Measurements from ENCODE around the gene SPTLC3. TPM values are rescaled to one million over a fixed set of nuclear protein-coding genes. Genes with fewer than 3 reads are reported as not detected.

The SPTLC3 gene
- total RNA-seq (10 to 100 TPM in 1 of 2 donors, 1 to 10 TPM in 1; 4.1 to 12.1 TPM), polyA plus RNA-seq (1 to 10 TPM; 1.4 to 1.8 TPM)
- long read RNA-seq, donor 1, full-length matches to known transcripts: 1 of 12 reads
- long read RNA-seq, donor 1, partial matches to known transcripts: 1 of 12 reads
- long read RNA-seq, donor 1, other reads (novel, unspliced or antisense): 10 of 12 reads
- long read RNA-seq, donor 2, partial matches to known transcripts: 0 of 4 reads
- long read RNA-seq, donor 2, other reads (novel, unspliced or antisense): 4 of 4 reads

DNA sequence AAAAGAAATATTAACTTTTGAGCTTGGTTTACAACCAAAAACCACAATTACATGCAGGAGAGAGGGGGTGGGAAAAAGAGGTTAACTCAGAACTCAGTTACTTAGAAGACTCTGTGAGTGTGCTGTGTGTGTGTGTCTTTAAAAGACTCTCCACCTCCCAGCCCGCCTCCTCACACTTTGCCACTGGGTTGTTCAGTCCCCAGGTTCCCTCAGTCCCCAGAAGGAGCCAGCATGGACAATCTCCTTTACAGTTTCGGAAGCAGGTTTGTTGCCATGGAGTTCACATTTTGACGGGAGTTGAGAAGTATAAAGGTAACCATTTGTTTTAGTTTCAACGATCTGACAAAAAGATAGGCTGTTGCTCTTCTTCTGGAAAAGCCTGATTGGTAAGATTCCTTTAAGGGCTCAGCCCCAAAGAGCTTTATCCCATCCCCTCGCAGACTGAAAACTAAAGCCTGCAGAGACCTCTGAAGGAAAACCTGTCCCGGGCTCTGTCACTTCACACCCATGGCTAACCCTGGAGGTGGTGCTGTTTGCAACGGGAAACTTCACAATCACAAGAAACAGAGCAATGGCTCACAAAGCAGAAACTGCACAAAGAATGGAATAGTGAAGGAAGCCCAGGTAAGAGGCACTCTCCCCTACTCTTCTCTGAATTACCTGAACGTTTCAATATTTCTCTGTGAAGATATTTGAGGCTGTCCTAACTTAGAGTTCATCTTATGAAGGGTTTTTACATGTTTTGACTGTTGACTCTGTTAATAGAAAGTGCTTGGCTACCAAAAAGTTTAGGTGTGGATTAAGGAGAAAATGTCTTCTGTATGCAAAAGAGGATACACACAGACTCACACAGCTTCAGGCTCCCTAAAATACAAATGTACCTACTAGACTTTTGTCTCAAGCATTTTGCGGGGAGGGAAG is at the start of gene SPTLC3:
TSS of gene SPTLC3 (plus strand) at position 212 of the 921 bp plus-strand sequence. CDS start at position 508, 296 bp downstream.
- H3K27ac ChIP-seq (ENCODE audit: low read depth in 1 of 2, low read length in 2 of 2): peak within 1 kb of the TSS; percentile 75 to 90
- peak; percentile 88 for ATAC-seq (ENCODE audit: low FRiP score)
- intact Hi-C loops (cut with DNase I): no loop called here

DNA sequence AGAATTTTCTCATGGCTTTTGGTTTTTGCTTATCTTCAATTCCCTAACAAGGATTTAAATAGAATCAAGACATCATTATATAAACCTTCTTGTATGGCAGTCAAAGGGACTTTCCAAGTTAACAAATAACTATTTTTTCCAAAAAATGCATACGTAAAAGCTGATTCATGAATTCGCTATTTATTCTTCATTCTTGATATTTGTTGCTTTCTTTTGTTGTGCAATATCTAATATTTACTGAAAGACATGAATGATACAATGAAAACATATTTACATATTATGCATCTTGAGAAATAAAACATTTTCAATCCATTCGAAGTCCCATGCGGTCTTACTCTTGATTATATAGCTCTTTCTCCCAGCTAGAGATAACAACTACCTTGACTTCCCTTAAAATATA is 47.0 kb upstream of the SPTLC3 start:
- Histone ChIP-seq H3K4me3 (ENCODE audit: low read length in 2 of 2) (no peak overlapping the region), H3K4me1 (ENCODE audit: control insufficient read depth in 1 of 2, insufficient read depth in 2 of 2, low read length in 2 of 2) (no peaks in the 10 kb centered on the region), H3K9me3 (ENCODE audit: control insufficient read depth, low read length) (no peaks in the 10 kb centered on the region), H3K36me3 (ENCODE audit: control insufficient read depth in 1 of 2, insufficient read depth in 2 of 2, low read length in 1 of 2) (no peaks in the 10 kb centered on the region), H3K27me3 (ENCODE audit: control insufficient read depth in 1 of 2, insufficient read depth in 2 of 2, low read length in 1 of 2) (no peaks in the 10 kb centered on the region), H3K27ac (ENCODE audit: low read depth in 1 of 2, low read length in 2 of 2) (no peak overlapping the region)
- 70 to 78% methylated on average over 4 of the region's 4 CpGs for WGBS, 2 donors
- no peak for DNase-seq
- no peak for ATAC-seq (ENCODE audit: low FRiP score)
- intact Hi-C loops (cut with DNase I): no loop called here

More for the DNA sequence above, at the start of gene SPTLC3:
- Histone ChIP-seq H3K36me3 (ENCODE audit: control insufficient read depth in 1 of 2, insufficient read depth in 2 of 2, low read length in 1 of 2) (no peaks in the 10 kb centered on the region), H3K27me3 (ENCODE audit: control insufficient read depth in 1 of 2, insufficient read depth in 2 of 2, low read length in 1 of 2) (no peaks in the 10 kb centered on the region), H3K4me3 (ENCODE audit: low read length in 2 of 2) (peak within 1 kb of the TSS; percentile 21 to 95), H3K4me1 (ENCODE audit: control insufficient read depth in 1 of 2, insufficient read depth in 2 of 2, low read length in 2 of 2) (peaks cover 0 to 10% of the 10 kb centered on the region in 2 donors), H3K9me3 (ENCODE audit: control insufficient read depth, low read length) (no peaks in the 10 kb centered on the region)
- 0 to 1% methylated on average over 9 of the region's 9 CpGs for WGBS, 2 donors
- peak in 1 of 2 donors; percentile 57 for DNase-seq

DNA sequence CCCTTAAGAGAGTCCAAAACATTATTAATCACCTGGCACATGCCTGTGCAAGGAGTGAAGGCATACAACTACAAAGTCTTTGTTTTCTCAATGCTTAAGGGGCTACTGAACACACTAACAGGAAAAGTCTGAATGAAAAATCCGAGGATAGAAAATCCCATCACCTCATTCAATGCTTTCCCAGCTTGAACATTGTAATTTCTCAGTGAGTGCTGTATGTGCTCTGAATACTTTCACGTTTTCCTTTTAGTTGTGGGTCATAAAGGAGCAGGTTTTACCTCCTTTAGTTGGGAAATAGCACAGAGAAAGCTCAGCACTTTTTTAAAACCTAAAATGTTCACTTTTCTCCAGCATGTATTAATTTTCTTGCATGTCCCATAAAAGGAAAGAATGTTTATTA is 45.9 kb upstream of the SPTLC3 start:
- Histone ChIP-seq H3K27me3 (ENCODE audit: control insufficient read depth in 1 of 2, insufficient read depth in 2 of 2, low read length in 1 of 2) (no peaks in the 10 kb centered on the region), H3K4me3 (ENCODE audit: low read length in 2 of 2) (no peak overlapping the region), H3K9me3 (ENCODE audit: control insufficient read depth, low read length) (no peaks in the 10 kb centered on the region), H3K36me3 (ENCODE audit: control insufficient read depth in 1 of 2, insufficient read depth in 2 of 2, low read length in 1 of 2) (no peaks in the 10 kb centered on the region), H3K4me1 (ENCODE audit: control insufficient read depth in 1 of 2, insufficient read depth in 2 of 2, low read length in 2 of 2) (no peaks in the 10 kb centered on the region), H3K27ac (ENCODE audit: low read depth in 1 of 2, low read length in 2 of 2) (no peak overlapping the region)
- intact Hi-C loops (cut with DNase I): no loop called here
- ATAC-seq (ENCODE audit: low FRiP score) (no peak), DNase-seq (no peak)
- 31 to 39% methylated on average over 2 of the region's 2 CpGs for WGBS, 2 donors

DNA sequence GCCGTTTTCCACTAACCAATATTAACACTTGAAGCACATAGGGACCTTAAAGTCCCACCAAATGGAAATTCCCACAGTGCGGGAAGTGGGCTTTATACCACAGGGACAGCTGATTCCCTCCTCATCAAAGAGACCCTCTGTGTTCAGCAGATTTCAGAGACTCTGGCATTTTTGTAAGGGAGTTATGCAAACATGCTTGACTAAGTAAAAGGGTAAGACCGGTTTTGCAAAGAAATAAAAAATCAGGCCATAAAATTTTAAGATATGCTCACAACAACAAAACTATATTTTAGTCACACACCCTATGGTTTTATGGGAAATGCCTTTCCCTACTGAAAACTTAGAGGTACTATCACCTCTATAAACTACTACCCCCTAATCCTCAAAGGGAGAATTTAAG is 45.4 kb upstream of the SPTLC3 start:
- intact Hi-C loops (cut with DNase I): no loop called here
- Histone ChIP-seq H3K27ac (ENCODE audit: low read depth in 1 of 2, low read length in 2 of 2) (no peak overlapping the region), H3K27me3 (ENCODE audit: control insufficient read depth in 1 of 2, insufficient read depth in 2 of 2, low read length in 1 of 2) (no peaks in the 10 kb centered on the region), H3K36me3 (ENCODE audit: control insufficient read depth in 1 of 2, insufficient read depth in 2 of 2, low read length in 1 of 2) (no peaks in the 10 kb centered on the region), H3K4me3 (ENCODE audit: low read length in 2 of 2) (no peak overlapping the region), H3K4me1 (ENCODE audit: control insufficient read depth in 1 of 2, insufficient read depth in 2 of 2, low read length in 2 of 2) (no peaks in the 10 kb centered on the region), H3K9me3 (ENCODE audit: control insufficient read depth, low read length) (no peaks in the 10 kb centered on the region)
- 34 to 49% methylated on average over 3 of the region's 3 CpGs for WGBS, 2 donors
- no peak for ATAC-seq (ENCODE audit: low FRiP score)
- DNase-seq: no peak

DNA sequence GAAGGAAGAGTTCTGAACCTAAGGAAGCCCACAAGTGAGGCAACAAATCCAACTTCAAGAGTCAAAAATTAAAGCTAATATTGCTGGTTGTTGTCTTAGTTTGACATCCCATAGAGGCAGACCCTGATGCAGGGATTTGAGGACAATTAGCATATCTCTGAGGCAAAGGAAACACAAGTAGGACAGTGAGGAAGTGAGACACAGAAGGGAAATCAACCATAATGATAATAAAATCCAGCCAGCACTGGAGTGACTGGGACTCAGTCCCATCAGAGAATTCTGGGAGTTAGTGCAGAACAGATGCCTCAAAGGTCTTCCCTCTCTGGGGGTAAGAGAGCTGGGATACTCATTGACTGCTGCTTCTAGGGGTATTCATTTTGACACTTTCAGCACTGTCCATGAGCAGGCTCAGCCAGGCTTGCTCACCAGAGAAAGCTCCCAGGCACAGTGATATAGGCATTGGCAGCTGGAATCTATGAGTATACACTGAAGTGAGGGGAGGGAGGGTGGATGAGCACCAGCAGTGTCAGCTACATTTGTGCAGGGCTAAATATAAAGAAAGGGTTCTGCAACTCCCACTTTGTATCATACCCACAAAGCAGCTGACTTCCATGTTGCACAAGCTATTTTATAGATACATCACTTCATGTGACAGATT is 43.4 kb upstream of the SPTLC3 start:
- DNase-seq (no peak), ATAC-seq (ENCODE audit: low FRiP score) (no peak)
- no peak overlapping the region for H3K27ac ChIP-seq (ENCODE audit: low read depth in 1 of 2, low read length in 2 of 2)
- intact Hi-C loops (cut with DNase I): loop anchor here in 1 of 2 donors (5.0 kb wide), 2 partner anchors 38 to 142 kb away; no protein-coding TSS in a partner anchor
- no peaks in the 10 kb centered on the region for H3K36me3 ChIP-seq (ENCODE audit: control insufficient read depth in 1 of 2, insufficient read depth in 2 of 2, low read length in 1 of 2)
- no peaks in the 10 kb centered on the region for H3K9me3 ChIP-seq (ENCODE audit: control insufficient read depth, low read length)
- no peak overlapping the region for H3K4me3 ChIP-seq (ENCODE audit: low read length in 2 of 2)
- H3K4me1 ChIP-seq (ENCODE audit: control insufficient read depth in 1 of 2, insufficient read depth in 2 of 2, low read length in 2 of 2): no peaks in the 10 kb centered on the region
- no peaks in the 10 kb centered on the region for H3K27me3 ChIP-seq (ENCODE audit: control insufficient read depth in 1 of 2, insufficient read depth in 2 of 2, low read length in 1 of 2)

DNA sequence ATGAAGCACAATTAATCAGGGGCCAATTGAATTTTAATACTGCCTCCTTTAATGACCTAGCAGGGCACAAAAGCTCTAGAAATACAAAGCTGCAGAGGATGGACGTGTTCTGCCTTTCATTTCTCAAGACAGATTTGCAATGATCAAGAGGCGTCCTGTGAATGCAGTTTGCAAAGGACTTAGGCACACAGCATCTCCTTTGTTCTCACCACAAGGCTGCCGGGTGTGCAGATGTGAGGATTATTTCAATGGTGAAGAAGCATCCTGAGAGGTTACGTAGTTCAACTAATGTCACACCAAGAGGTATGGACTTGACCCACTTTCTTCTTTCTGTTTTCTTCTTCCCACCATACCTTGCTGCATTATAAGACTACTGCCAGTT is 42.9 kb upstream of the SPTLC3 start:
- no peaks in the 10 kb centered on the region for H3K4me1 ChIP-seq (ENCODE audit: control insufficient read depth in 1 of 2, insufficient read depth in 2 of 2, low read length in 2 of 2)
- intact Hi-C loops (cut with DNase I): loop anchor here in 1 of 2 donors (5.0 kb wide), 2 partner anchors 39 to 141 kb away; no protein-coding TSS in a partner anchor

DNA sequence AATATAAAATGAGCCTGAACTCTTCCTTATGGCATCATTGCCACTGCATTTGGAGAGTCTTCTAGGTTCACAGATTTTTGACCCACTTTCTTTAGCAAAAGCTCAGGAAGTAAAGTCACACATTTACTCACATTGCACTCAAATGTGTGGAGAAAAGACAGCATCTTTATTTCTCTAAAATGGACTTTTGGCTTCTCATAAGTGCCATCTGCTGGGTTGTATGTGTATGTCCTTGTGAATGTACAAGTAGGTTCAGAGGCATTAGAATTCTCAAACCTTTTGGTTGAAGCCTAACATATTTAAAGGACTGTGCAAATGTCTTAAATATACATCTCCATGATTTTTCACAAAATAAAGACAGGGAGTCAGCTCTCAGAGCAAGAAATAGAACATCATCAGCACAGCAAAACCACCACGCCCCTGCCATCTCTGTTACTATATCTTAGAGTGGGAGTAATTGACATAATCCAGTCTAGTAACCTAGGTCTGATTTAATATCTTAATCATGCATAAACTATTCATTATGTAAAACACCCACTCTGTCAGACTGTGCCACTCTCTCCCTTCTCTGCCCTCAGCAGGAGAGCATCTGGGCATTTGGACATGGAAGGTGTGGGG is 42.2 kb upstream of the SPTLC3 start:
- H3K27ac ChIP-seq (ENCODE audit: low read depth in 1 of 2, low read length in 2 of 2): no peak overlapping the region

More for the DNA sequence above, 42.9 kb upstream of the SPTLC3 start:
- H3K27me3 ChIP-seq (ENCODE audit: control insufficient read depth in 1 of 2, insufficient read depth in 2 of 2, low read length in 1 of 2): no peaks in the 10 kb centered on the region
- no peaks in the 10 kb centered on the region for H3K9me3 ChIP-seq (ENCODE audit: control insufficient read depth, low read length)
- H3K36me3 ChIP-seq (ENCODE audit: control insufficient read depth in 1 of 2, insufficient read depth in 2 of 2, low read length in 1 of 2): no peaks in the 10 kb centered on the region
- no peak for DNase-seq
- ATAC-seq (ENCODE audit: low FRiP score): no peak
- H3K27ac ChIP-seq (ENCODE audit: low read depth in 1 of 2, low read length in 2 of 2): no peak overlapping the region
- H3K4me3 ChIP-seq (ENCODE audit: low read length in 2 of 2): no peak overlapping the region
- 73 to 77% methylated on average over 4 of the region's 4 CpGs for WGBS, 2 donors

DNA sequence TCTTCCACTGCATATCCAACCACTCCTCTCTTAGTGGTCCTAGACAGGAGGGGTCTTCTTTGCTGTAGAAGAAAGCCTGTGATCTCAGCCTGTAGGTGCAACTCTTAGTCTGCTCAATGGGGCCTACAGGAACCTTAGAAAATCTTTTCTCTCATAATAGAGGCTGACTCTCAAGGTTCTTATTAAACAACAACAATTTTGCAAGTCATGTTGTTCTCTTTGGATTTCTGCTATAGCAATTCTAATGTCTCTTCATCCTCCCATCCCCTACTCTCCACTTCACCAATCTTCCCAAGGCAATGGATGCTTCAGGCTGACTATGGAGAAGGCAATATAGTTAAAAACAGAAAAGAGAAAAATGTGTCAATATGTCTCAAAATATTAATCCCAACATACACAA is 40.8 kb upstream of the SPTLC3 start:
- Histone ChIP-seq H3K9me3 (ENCODE audit: control insufficient read depth, low read length) (no peaks in the 10 kb centered on the region), H3K4me1 (ENCODE audit: control insufficient read depth in 1 of 2, insufficient read depth in 2 of 2, low read length in 2 of 2) (no peaks in the 10 kb centered on the region), H3K4me3 (ENCODE audit: low read length in 2 of 2) (no peak overlapping the region), H3K36me3 (ENCODE audit: control insufficient read depth in 1 of 2, insufficient read depth in 2 of 2, low read length in 1 of 2) (no peaks in the 10 kb centered on the region), H3K27me3 (ENCODE audit: control insufficient read depth in 1 of 2, insufficient read depth in 2 of 2, low read length in 1 of 2) (no peaks in the 10 kb centered on the region), H3K27ac (ENCODE audit: low read depth in 1 of 2, low read length in 2 of 2) (no peak overlapping the region)
- ATAC-seq (ENCODE audit: low FRiP score) (no peak), DNase-seq (no peak)
- intact Hi-C loops (cut with DNase I): loop anchor here in 1 of 2 donors (5.0 kb wide), 2 partner anchors 41 to 139 kb away; no protein-coding TSS in a partner anchor

More for the DNA sequence above, 42.2 kb upstream of the SPTLC3 start:
- DNase-seq (no peak), ATAC-seq (ENCODE audit: low FRiP score) (no peak)
- Histone ChIP-seq H3K36me3 (ENCODE audit: control insufficient read depth in 1 of 2, insufficient read depth in 2 of 2, low read length in 1 of 2) (no peaks in the 10 kb centered on the region), H3K9me3 (ENCODE audit: control insufficient read depth, low read length) (no peaks in the 10 kb centered on the region), H3K27me3 (ENCODE audit: control insufficient read depth in 1 of 2, insufficient read depth in 2 of 2, low read length in 1 of 2) (no peaks in the 10 kb centered on the region), H3K4me1 (ENCODE audit: control insufficient read depth in 1 of 2, insufficient read depth in 2 of 2, low read length in 2 of 2) (no peaks in the 10 kb centered on the region), H3K4me3 (ENCODE audit: low read length in 2 of 2) (no peak overlapping the region)
- 0 to 46% methylated on average over 1 of the region's 1 CpG for WGBS, 2 donors
- intact Hi-C loops (cut with DNase I): loop anchor here in 1 of 2 donors (5.0 kb wide), 2 partner anchors 39 to 141 kb away; no protein-coding TSS in a partner anchor

Data from aorta (tissue), 5 donors.